ACC112 (cell line): Measurements from ENCODE around the gene ZMYM4.

Source experiments
- H2AFZ ChIP-seq: fragments of 200-600 bp; sonication (generic); one replicate; pipeline ENCODE4 v1.6.0; 2017; ENCODE audit warnings: antibody characterized with exemption, low read length; ENCODE audit not compliant: unreplicated experiment
- H3K27ac ChIP-seq: fragments of 200-600 bp; sonication (generic); 2 replicates; pipeline ENCODE4 v1.5.1; 2014; ENCODE audit warnings: low read depth, mild to moderate bottlenecking, antibody characterized with exemption, low read length, moderate library complexity
- H3K27me3 ChIP-seq: fragments of 200-600 bp; sonication (generic); 2 replicates; pipeline ENCODE4 v1.6.1; 2014; ENCODE audit warnings: mild to moderate bottlenecking, antibody characterized with exemption, low read length, moderate library complexity, mixed read lengths; ENCODE audit not compliant: insufficient read depth
- H3K36me3 ChIP-seq: fragments of 200-600 bp; sonication (generic); 2 replicates; pipeline ENCODE4 v1.6.1; 2016; ENCODE audit warnings: mild to moderate bottlenecking, antibody characterized with exemption, low read length, moderate library complexity, mixed read lengths; ENCODE audit not compliant: insufficient read depth
- H3K4me1 ChIP-seq: fragments of 200-600 bp; sonication (generic); one replicate; pipeline ENCODE4 v1.6.1; 2016; ENCODE audit warnings: low read length, mixed read lengths; ENCODE audit not compliant: insufficient read depth, unreplicated experiment, control insufficient read depth
- H3K4me3 ChIP-seq: fragments of 200-600 bp; sonication (generic); 2 replicates; pipeline ENCODE4 v1.5.1; 2014; ENCODE audit warnings: mild to moderate bottlenecking, low read depth, low read length
- H3K79me2 ChIP-seq: fragments of 200-600 bp; sonication (generic); one replicate; pipeline ENCODE4 v1.6.0; 2016; ENCODE audit warnings: low read length; ENCODE audit not compliant: control insufficient read depth, unreplicated experiment, insufficient read depth

The ZMYM4 gene

DNA sequence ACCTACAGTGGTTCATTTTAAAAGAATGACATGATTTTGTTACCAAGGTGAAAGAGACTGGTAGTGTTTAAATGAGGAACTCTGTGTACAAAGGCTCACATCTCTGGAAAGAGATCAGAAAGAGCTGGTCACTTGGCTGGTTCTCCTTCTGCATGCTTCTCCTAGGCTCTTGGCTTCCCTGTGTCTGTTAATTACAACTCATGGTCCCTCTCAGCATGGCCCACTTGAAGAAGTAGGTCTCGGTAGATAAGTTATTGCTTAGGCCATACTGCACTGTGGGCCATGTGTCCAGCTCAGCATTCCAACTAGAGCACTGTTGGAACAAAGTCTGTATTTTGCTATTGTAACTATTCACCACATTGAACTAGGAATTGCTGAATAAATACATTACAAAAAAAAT, 197.6 kb downstream of the ZMYM4 start:
- Histone ChIP-seq H3K27ac (no peak overlapping the region), H3K36me3 (peaks cover 35% of the 10 kb centered on the region)

DNA sequence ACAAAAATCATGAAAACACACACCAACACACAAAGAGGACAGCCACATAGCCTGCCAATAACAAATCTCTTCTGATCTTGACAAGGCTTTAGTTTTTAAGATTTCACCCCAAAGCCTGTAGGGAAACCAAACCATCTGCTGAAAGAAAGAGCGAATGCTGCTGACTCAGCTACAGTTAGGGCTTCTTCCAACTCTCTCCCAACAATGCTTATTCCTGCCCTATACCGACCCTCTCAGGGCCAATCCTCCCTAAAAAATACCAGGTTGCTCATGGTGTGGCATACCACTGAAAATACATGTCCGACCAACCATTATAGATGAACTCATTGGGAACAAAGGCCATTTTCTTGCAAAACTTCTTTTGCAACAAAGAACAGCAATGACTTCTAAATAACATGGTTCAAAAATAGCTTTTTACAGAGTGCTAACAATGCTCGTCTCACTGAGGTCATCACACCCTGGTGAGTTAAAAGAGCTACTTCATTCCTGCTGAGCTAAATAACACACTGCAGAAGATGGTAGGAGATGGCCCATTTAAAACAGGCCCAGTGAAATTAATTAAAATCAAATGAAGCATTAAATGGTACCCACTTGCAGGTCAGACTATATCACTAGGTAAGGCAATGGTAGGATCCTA, 202.6 kb downstream of the ZMYM4 start:
- peaks cover 21% of the 10 kb centered on the region for H3K36me3 ChIP-seq
- H3K27ac ChIP-seq: no peak overlapping the region
- H3K4me1 ChIP-seq: peaks cover 11% of the 10 kb centered on the region
- H3K79me2 ChIP-seq: no peaks in the 10 kb centered on the region
- no peak overlapping the region for H3K4me3 ChIP-seq
- H3K27me3 ChIP-seq: no peaks in the 10 kb centered on the region
- no peak overlapping the region for H2AFZ ChIP-seq

More for the DNA sequence above, 197.6 kb downstream of the ZMYM4 start:
- no peaks in the 10 kb centered on the region for H3K27me3 ChIP-seq
- H3K79me2 ChIP-seq: no peaks in the 10 kb centered on the region
- H2AFZ ChIP-seq: no peak overlapping the region
- H3K4me3 ChIP-seq: no peak overlapping the region
- H3K4me1 ChIP-seq: peaks cover 11% of the 10 kb centered on the region
